KMS-11 (cell line): Measurements from ENCODE around the gene SETD1B.

Experiments
- H2AFZ ChIP-seq: fragments of 200-600 bp; sonication (generic); 2 replicates; pipeline ENCODE4 v1.6.1; 2016; ENCODE audit warnings: antibody characterized with exemption, mixed run types, low read depth
- H3K27ac ChIP-seq: fragments of 200-600 bp; sonication (generic); 2 replicates; pipeline ENCODE4 v1.6.1; 2016; ENCODE audit warnings: mild to moderate bottlenecking, mixed run types
- H3K27me3 ChIP-seq: fragments of 200-600 bp; sonication (generic); 2 replicates; pipeline ENCODE4 v1.6.1; 2017; ENCODE audit warnings: mild to moderate bottlenecking, low read depth, mixed run types, moderate library complexity; ENCODE audit not compliant: insufficient read depth
- H3K36me3 ChIP-seq: fragments of 200-600 bp; sonication (generic); 2 replicates; pipeline ENCODE4 v1.6.1; 2017; ENCODE audit warnings: mild to moderate bottlenecking, mixed run types; ENCODE audit not compliant: insufficient read depth
- H3K4me1 ChIP-seq: fragments of 200-600 bp; sonication (generic); 2 replicates; pipeline ENCODE4 v1.6.1; 2016; ENCODE audit warnings: mild to moderate bottlenecking, low read depth, mixed run types; ENCODE audit not compliant: poor library complexity, severe bottlenecking
- H3K4me2 ChIP-seq: fragments of 200-600 bp; sonication (generic); 2 replicates; pipeline ENCODE4 v1.7.0; 2016; ENCODE audit warnings: mild to moderate bottlenecking, mixed run types
- H3K4me3 ChIP-seq: fragments of 200-600 bp; sonication (generic); IDR thresholded peaks from 2 replicates; pipeline ENCODE4 v1.6.1; 2017; ENCODE audit warnings: low read depth, low read length, mixed read lengths; ENCODE audit not compliant: insufficient read depth
- H3K79me2 ChIP-seq: fragments of 200-600 bp; sonication (generic); 2 replicates; pipeline ENCODE4 v1.6.1; 2016; ENCODE audit warnings: low read depth, mixed run types; ENCODE audit not compliant: insufficient read depth
- H3K9ac ChIP-seq: fragments of 200-600 bp; sonication (generic); 2 replicates; pipeline ENCODE4 v1.6.1; 2016; ENCODE audit warnings: mild to moderate bottlenecking, mixed run types
- H4K20me1 ChIP-seq: fragments of 200-600 bp; sonication (generic); 2 replicates; pipeline ENCODE4 v1.6.1; 2016; ENCODE audit warnings: mild to moderate bottlenecking, mixed run types; ENCODE audit not compliant: insufficient read depth
- TF ChIP-seq, protein P1 (sequence below): fragments of 200-600 bp; sonication (generic); conservative IDR thresholded peaks from 2 replicates; pipeline ENCODE4 v1.6.1; 2017; ENCODE audit warnings: low read depth, mild to moderate bottlenecking, antibody characterized with exemption, low read length, moderate library complexity, mixed read lengths

SETD1B gene

GRCh38 chr12:121819212-121819949 lies 15.6 kb downstream of the SETD1B start:
- Histone ChIP-seq H3K79me2 (no peaks in the 10 kb centered on the region), H3K4me3 (no peak overlapping the region), H4K20me1 (no peaks in the 10 kb centered on the region), H3K27ac (no peak overlapping the region), H3K36me3 (no peaks in the 10 kb centered on the region), H2AFZ (no peak overlapping the region), H3K4me2 (no peak overlapping the region), H3K9ac (no peak overlapping the region), H3K27me3 (no peaks in the 10 kb centered on the region), H3K4me1 (no peaks in the 10 kb centered on the region)
- TF ChIP-seq, protein P1, sequence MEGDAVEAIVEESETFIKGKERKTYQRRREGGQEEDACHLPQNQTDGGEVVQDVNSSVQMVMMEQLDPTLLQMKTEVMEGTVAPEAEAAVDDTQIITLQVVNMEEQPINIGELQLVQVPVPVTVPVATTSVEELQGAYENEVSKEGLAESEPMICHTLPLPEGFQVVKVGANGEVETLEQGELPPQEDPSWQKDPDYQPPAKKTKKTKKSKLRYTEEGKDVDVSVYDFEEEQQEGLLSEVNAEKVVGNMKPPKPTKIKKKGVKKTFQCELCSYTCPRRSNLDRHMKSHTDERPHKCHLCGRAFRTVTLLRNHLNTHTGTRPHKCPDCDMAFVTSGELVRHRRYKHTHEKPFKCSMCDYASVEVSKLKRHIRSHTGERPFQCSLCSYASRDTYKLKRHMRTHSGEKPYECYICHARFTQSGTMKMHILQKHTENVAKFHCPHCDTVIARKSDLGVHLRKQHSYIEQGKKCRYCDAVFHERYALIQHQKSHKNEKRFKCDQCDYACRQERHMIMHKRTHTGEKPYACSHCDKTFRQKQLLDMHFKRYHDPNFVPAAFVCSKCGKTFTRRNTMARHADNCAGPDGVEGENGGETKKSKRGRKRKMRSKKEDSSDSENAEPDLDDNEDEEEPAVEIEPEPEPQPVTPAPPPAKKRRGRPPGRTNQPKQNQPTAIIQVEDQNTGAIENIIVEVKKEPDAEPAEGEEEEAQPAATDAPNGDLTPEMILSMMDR, result no peak

- H3K36me3 ChIP-seq, result no peaks in the 10 kb centered on the region
- H3K27ac ChIP-seq, result no peak overlapping the region
- no peak overlapping the region for H2AFZ ChIP-seq
- H3K4me2 ChIP-seq, result no peak overlapping the region
- H3K27me3 ChIP-seq, result no peaks in the 10 kb centered on the region
- no peak overlapping the region for H3K9ac ChIP-seq
- no peaks in the 10 kb centered on the region for H4K20me1 ChIP-seq
- TF ChIP-seq, protein P1, result no peak
- no peaks in the 10 kb centered on the region for H3K4me1 ChIP-seq
- H3K79me2 ChIP-seq, result no peaks in the 10 kb centered on the region
- H3K4me3 ChIP-seq, result no peak overlapping the region
Observed at GRCh38 chr12:121820056-121820455, 16.2 kb downstream of the SETD1B start.

- no peak overlapping the region for H2AFZ ChIP-seq
- no peaks in the 10 kb centered on the region for H3K4me1 ChIP-seq
- TF ChIP-seq, protein P1, result no peak
- no peaks in the 10 kb centered on the region for H3K36me3 ChIP-seq
- H3K27ac ChIP-seq, result no peak overlapping the region
- no peaks in the 10 kb centered on the region for H3K27me3 ChIP-seq
- no peak overlapping the region for H3K9ac ChIP-seq
- no peak overlapping the region for H3K4me3 ChIP-seq
- H3K4me2 ChIP-seq, result no peak overlapping the region
- no peaks in the 10 kb centered on the region for H3K79me2 ChIP-seq
- H4K20me1 ChIP-seq, result no peaks in the 10 kb centered on the region
Observed at GRCh38 chr12:121822393-121823100, 18.7 kb downstream of the SETD1B start.

GRCh38 chr12:121823101-121823726 lies 19.4 kb downstream of the SETD1B start:
- Histone ChIP-seq H3K27ac (no peak overlapping the region), H3K27me3 (no peaks in the 10 kb centered on the region), H3K4me2 (no peak overlapping the region), H2AFZ (no peak overlapping the region), H3K4me3 (no peak overlapping the region), H4K20me1 (no peaks in the 10 kb centered on the region), H3K79me2 (no peaks in the 10 kb centered on the region), H3K4me1 (no peaks in the 10 kb centered on the region), H3K9ac (no peak overlapping the region), H3K36me3 (no peaks in the 10 kb centered on the region)
- TF ChIP-seq, protein P1, result no peak
